Stimulated activated CD4-positive, alpha-beta T cell treated with anti-CD3 and anti-CD28 coated beads, Interleukin-2, amount 100 ng/mL, for 48 hours (primary cell): ENCODE measurements around the gene OSBPL3.
A peak's percentile ranks its signal among the peaks of the same experiment; 100 is the strongest.

Experiments
- DNase-seq, 2 donors: peaks; one replicate each; pipeline ENCODE4 v3.0.0-alpha.2; 2020

OSBPL3 gene

GRCh38 chr7:24978843-24979469 is 1.0 kb downstream of the OSBPL3 start:
- no peak for DNase-seq

GRCh38 chr7:24975644-24976260 is 4.2 kb downstream of the OSBPL3 start:
- no peak for DNase-seq

- DNase-seq: no peak
These were observed 4.8 kb downstream of the OSBPL3 start for GRCh38 chr7:24975172-24975571.

- DNase-seq: no peak
These were observed 5.7 kb downstream of the OSBPL3 start for GRCh38 chr7:24974026-24974832.

- no peak for DNase-seq
These were observed 7.0 kb downstream of the OSBPL3 start for GRCh38 chr7:24972991-24973390.

GRCh38 chr7:24972166-24972477 is 7.9 kb downstream of the OSBPL3 start:
- DNase-seq: no peak

- DNase-seq: no peak
These were observed 8.4 kb downstream of the OSBPL3 start for GRCh38 chr7:24971333-24972165.

- DNase-seq: no peak
These were observed 9.3 kb downstream of the OSBPL3 start for GRCh38 chr7:24970676-24971075.

- DNase-seq: no peak
These were observed 11.8 kb downstream of the OSBPL3 start for GRCh38 chr7:24968165-24968564.

GRCh38 chr7:24967696-24968095 is 12.3 kb downstream of the OSBPL3 start:
- no peak for DNase-seq

GRCh38 chr7:24966802-24967201 is 13.2 kb downstream of the OSBPL3 start:
- no peak for DNase-seq

- DNase-seq: peak; percentile 21 to 27
These were observed 13.9 kb downstream of the OSBPL3 start for GRCh38 chr7:24965831-24966708.

GRCh38 chr7:24964191-24964590 is 15.8 kb downstream of the OSBPL3 start:
- DNase-seq: no peak

GRCh38 chr7:24963218-24963617 is 16.8 kb downstream of the OSBPL3 start:
- DNase-seq: peak; percentile 25 to 51

GRCh38 chr7:24962418-24962962 is 17.5 kb downstream of the OSBPL3 start:
- no peak for DNase-seq

- DNase-seq: no peak
These were observed 20.1 kb downstream of the OSBPL3 start for GRCh38 chr7:24959735-24960485.

GRCh38 chr7:24958399-24958798 is 21.6 kb downstream of the OSBPL3 start:
- DNase-seq: no peak

GRCh38 chr7:24956021-24956420 is 24.0 kb downstream of the OSBPL3 start:
- DNase-seq: no peak

- no peak for DNase-seq
These were observed 24.7 kb downstream of the OSBPL3 start for GRCh38 chr7:24955313-24955712.

- no peak for DNase-seq
These were observed 27.5 kb downstream of the OSBPL3 start for GRCh38 chr7:24952464-24952863.

- no peak for DNase-seq
These were observed 28.5 kb downstream of the OSBPL3 start for GRCh38 chr7:24951441-24951980.
